Epithelial cell of esophagus (primary cell): ENCODE results near the gene MFSD2A.

Experiments
- DNase-seq: peaks from one replicate; pipeline ENCODE4 v3.0.0; 2010; ENCODE audit warnings: low read depth
- H3K4me3 ChIP-seq: 2 replicates; pipeline ENCODE4 v1.5.1; 2011; ENCODE audit warnings: mild to moderate bottlenecking, low read length, control low read depth
- TF ChIP-seq, protein P1 (sequence below): IDR thresholded peaks from 2 replicates; pipeline ENCODE4 v1.5.1; 2011; ENCODE audit warnings: low read depth, mild to moderate bottlenecking, low read length, control low read depth, inconsistent platforms; ENCODE audit not compliant: insufficient read depth; ENCODE audit errors: missing control alignments

The MFSD2A gene

DNA sequence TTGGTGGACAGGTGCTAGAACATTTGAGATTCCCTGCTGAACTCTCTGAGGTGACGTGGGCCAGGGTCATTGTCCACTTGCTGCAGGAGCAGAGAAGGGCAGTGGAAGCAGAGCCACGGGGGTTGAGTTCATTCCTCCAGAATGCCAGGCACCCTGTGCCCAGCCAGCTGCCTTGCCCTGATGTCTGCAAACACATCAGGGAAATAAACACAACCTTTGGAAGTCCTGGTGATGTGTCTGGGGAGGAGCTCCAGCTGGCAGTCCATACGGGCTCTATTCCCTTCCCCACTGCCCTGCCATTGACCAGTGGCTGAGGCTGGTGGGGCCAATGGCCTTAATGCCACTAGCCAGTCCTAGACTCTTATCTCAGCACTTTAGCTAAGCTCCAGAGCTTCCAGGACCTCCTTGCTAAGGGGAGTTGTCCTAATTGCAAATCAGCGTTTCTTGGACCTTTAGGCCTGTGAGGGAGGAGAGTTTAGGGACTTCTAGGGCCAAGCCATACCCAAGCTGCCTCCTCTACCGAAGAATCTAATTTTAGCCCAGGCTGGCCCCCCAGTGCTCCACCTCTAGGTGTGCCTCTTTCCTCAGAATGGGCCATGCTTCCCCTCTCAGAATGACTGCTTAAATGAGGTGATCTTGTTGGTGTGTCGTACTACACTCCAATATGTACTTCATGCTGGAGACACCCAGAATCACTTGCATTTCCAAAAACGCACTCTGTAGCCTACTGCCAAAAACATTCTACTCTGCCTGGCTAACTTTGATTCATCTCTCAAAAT is 25.9 kb upstream of the MFSD2A start:
- TF ChIP-seq, protein P1, sequence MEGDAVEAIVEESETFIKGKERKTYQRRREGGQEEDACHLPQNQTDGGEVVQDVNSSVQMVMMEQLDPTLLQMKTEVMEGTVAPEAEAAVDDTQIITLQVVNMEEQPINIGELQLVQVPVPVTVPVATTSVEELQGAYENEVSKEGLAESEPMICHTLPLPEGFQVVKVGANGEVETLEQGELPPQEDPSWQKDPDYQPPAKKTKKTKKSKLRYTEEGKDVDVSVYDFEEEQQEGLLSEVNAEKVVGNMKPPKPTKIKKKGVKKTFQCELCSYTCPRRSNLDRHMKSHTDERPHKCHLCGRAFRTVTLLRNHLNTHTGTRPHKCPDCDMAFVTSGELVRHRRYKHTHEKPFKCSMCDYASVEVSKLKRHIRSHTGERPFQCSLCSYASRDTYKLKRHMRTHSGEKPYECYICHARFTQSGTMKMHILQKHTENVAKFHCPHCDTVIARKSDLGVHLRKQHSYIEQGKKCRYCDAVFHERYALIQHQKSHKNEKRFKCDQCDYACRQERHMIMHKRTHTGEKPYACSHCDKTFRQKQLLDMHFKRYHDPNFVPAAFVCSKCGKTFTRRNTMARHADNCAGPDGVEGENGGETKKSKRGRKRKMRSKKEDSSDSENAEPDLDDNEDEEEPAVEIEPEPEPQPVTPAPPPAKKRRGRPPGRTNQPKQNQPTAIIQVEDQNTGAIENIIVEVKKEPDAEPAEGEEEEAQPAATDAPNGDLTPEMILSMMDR: no peak
- DNase-seq: no peak
- H3K4me3 ChIP-seq: no peak overlapping the region

DNA sequence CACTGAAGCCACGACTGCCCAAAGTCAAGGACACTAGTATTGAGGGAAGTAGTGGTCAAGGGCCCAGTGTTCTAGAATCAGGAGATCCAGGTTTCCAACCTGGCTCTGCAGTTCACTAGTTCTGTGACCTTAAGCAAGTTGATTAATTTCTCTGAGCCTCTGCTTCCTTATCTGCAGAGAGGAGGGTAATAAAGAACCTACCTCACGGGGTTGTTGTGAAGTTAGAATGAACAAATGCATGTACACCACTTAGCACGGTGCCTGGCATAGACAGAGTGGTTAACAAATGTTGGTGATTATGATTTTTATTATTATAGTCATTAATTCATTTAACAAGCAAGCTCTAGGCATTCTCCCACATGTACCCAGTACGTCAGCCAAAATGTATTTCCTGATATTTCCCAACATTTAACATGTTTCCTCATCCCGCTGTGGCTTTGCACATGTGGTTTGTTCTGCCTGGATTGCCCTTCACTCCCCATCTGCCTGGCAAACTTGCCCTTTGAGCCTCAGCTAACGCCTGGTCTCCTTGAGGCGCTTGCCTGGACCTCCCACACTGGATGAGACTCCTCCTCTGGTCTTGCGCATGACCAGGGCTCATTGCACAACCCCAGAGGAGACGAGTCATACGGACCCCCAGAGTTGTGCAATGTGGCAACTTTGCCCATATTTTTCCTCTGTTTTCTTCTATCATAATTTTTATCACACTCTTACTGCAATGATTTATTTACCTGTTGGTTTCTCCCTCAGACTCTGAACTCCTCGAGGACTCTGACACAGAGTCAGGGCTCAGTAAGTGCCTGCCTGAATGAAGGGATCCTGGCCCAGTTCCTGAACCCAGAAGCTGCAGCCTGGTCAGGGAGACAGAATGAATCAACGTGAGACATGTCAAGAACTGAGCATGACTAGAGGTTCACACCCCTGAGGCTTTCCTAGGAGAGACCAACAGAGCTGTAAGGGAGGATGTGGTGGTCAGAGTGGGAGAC is 20.7 kb upstream of the MFSD2A start:
- peak; percentile 96 for DNase-seq

DNA sequence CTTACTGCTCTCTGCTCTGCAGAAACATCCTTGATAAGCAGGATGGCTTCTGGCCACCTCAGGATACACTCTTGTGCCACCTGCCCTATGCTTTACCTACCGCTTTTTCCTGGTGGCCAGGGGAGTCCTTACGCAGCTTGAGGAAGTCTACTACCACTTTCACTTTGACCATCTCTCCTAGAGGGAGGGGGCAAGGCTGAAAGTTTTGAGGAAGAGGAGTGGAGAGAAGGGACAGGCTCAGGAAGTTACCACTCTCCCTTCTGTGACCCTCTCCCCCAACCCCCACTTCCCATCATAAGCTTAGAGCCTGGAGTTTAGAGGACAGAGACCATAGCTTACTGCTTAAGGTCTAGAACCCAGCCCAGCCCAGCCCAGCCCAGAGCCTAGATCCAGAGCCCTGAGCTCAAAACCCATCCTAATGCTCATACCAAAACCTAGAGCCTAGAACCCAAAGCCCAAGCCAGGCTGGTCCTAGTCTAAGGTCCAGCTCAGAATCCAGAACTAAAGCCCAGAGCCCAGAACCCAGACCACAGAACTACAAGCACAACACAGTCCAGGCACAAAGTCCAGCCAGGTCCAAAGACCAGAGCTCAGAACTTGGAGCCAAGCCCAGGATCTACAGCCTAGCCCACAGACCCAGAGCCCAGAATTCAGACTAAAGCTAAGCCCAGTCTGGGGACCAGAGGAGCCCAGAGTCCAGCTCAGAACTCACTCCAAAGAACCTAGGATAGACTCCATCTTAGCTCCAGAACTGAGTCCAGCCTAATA is 18.0 kb upstream of the MFSD2A start:
- TF ChIP-seq, protein P1: no peak
- no peak for DNase-seq
- no peak overlapping the region for H3K4me3 ChIP-seq

More for the DNA sequence above, 20.7 kb upstream of the MFSD2A start:
- TF ChIP-seq, protein P1: no peak
- H3K4me3 ChIP-seq: no peak overlapping the region

DNA sequence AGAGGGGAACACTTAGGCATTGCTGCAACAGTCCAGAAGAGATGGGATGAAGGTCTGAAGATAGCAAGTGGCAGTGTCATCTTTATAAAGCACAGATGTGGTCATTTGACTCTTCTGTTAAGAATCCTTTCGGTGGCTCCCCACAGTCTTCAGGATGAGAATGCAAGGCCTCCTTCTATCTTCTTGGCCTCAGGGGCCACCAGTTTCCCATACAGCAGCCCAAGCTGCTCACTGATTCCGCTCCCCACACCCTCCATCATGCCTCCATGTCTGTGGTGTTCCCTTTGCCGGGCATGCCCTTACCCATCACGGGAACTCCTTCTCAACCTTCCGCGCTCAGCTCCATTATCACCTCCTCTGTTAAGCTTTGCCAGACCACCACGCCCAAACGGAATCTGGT is 16.1 kb upstream of the MFSD2A start:
- DNase-seq: no peak
- H3K4me3 ChIP-seq: no peak overlapping the region
- TF ChIP-seq, protein P1: no peak

DNA sequence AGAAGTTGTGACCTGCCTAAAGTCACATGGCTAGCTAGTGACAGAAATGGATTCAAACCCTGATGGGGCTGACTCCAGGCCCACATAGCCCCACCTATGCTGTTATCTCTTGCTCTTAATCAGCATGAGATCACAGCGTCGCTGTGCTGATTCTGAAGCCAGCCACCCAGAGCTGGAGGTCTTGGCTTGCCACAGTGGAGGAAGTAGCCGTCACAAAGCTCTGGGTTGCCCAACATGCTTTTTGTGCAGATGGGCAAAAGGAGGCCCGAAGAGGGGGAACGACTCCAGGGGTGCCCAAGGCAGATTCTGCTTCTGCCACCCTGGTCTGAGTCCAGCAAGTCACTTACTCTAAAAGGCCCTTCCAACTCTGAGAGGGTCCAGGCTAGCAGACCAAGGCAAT is 14.7 kb upstream of the MFSD2A start:
- H3K4me3 ChIP-seq: no peak overlapping the region
- DNase-seq: no peak
- TF ChIP-seq, protein P1: no peak

DNA sequence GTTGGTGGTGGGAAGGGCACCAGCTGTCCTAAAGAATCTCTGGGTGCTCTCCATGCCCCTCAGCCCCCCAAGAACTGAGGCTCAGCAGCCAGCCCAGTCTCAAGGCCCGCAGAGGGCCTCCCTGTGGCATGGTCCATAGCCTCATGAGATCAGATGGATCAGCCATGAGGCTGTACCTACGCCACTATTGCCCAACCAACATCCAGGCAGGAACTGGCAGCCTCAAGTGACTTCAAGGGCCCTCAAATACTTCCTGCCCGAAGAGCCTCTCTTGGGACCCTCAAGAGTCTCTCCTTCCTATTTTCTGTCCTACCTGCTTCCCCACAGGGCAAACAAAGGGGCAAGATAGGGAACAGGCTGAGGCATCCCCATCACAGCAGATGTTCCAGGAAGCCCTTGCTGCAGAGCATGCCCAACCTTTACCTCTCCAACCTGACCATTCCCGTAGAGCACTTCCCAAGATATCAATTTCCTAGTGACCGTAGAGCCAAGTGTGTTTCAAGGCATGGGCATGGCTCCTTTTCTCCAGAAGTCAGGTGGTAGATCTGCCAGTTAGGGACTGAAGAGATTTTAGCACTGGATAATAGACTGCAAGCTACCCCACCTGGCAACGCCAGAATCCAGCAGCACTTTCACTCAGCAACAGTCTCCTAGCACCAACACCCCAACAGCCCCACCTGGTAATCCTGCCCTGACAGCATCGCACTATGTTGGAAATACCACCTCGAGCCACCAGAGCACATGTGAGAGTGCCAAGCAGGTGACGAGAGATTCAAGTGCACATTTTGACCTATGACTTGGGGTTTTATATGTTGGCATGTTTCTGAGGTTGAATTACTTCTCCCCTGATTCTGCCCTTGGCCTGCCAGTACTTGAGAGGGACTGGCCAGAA is 13.7 kb upstream of the MFSD2A start:
- TF ChIP-seq, protein P1: no peak
- DNase-seq: no peak
- H3K4me3 ChIP-seq: no peak overlapping the region
